HUDEP-2 (cell line): Measurements from ENCODE around the gene MED6.

Experiments
- DNase-seq, 76 experiments: peaks; one replicate each; lab custom pipeline; 2025; ENCODE audit not compliant: unreplicated experiment in 76 of 76; lab: John Stamatoyannopoulos, UW

Gene MED6

GRCh38 chr14:70600382-70601157 lies at the start of gene MED6:
MED6 (minus strand) TSS chr14:70600655; CDS start chr14:70600637, 18 bp downstream.
- peak in 74 of 76 experiments; percentile 2 to 91 (median 79) for DNase-seq

GRCh38 chr14:70649803-70650202 lies 49.3 kb upstream of the MED6 start:
- no peak for DNase-seq

GRCh38 chr14:70648346-70648745 lies 47.9 kb upstream of the MED6 start:
- no peak for DNase-seq

- DNase-seq, result no peak
Observed at GRCh38 chr14:70646705-70647104, 46.2 kb upstream of the MED6 start.

GRCh38 chr14:70645892-70646291 lies 45.4 kb upstream of the MED6 start:
- no peak for DNase-seq

GRCh38 chr14:70643967-70644366 lies 43.5 kb upstream of the MED6 start:
- DNase-seq, result no peak

- no peak for DNase-seq
Observed at GRCh38 chr14:70642303-70643235, 42.1 kb upstream of the MED6 start.

- DNase-seq, result no peak
Observed at GRCh38 chr14:70641548-70642302, 41.3 kb upstream of the MED6 start, which contains the start of gene TTC9. TTC9 (plus strand) TSS chr14:70641916; CDS start chr14:70642130, 214 bp downstream.

GRCh38 chr14:70640938-70641547 lies 40.6 kb upstream of the MED6 start:
- no peak for DNase-seq

GRCh38 chr14:70638416-70638815 lies 38.0 kb upstream of the MED6 start:
- DNase-seq, result no peak

DNA sequence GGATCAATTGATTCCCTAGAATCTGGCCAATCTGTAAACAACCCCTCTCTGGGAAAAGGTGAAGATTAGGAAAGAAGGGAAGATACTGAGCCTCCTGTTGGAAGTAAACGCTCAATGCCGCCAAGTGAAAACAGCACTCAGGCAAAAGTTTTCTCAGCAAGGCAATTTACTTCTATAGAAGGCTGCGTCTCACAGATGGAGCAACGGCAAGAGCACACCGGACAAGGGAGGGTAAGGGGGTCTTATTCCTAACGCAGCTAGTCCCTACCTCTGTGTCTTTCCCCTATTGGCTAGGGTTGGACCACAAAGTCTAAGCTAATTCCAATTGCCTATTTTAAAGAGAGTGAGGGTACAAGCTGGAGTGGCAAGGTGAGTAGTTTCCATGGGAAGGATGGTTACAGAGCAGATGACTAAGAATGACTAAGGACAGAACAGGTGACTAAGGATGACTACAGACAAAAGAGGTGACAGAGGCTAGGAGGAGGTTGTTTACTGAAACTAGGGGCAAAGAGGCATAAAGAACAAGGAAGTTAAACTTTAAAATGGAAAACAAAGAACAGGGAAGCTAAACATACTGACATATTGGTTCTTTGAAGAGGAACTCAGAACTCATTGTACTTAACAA lies 35.6 kb upstream of the MED6 start:
- no peak for DNase-seq

DNA sequence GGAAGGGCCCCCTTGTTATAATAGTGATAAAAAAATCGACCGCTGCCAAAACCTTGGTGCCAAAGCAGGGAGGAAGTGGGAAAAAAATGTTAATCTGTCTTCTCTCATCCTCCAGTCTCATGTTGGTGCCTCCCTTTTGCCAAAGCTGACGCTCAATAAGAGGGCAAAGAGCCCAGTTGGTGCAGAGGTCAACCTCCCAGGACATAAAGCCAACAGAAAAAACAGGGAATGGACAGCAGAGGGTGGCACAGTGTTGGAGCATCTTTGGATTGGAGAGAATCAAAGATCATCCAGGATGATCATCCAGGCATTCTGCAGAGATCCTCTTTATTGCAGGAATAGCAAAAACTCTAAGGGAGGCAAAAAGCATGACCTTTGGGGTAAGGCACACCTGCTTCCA lies 31.5 kb upstream of the MED6 start:
- DNase-seq, result no peak

GRCh38 chr14:70624972-70625371 lies 24.5 kb upstream of the MED6 start:
- no peak for DNase-seq

- peak in 9 of 76 experiments; percentile 1 to 29 (median 7) for DNase-seq
Observed at GRCh38 chr14:70622111-70622712, 21.8 kb upstream of the MED6 start.

GRCh38 chr14:70619708-70620107 lies 19.3 kb upstream of the MED6 start:
- DNase-seq, result no peak

- DNase-seq, result no peak
Observed at GRCh38 chr14:70618314-70618713, 17.9 kb upstream of the MED6 start.

DNA sequence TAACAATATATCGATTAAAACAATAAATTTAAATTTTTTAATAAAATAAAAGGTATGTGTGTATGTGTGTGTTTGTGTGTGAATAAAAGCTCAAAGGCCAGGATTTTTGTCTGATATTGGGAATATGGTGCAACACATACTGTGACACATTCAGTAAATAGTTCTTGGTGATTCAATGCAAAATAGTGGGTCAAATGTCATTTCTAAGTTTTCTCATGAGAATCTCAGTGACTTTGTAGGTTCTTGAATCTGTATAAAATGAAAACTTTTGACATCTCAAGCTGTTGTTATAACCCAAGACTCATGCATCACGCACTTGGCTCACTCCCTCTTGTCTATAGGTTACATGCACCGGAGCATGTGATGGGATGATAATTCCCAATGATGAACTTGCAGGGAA lies 16.2 kb upstream of the MED6 start:
- no peak for DNase-seq

DNA sequence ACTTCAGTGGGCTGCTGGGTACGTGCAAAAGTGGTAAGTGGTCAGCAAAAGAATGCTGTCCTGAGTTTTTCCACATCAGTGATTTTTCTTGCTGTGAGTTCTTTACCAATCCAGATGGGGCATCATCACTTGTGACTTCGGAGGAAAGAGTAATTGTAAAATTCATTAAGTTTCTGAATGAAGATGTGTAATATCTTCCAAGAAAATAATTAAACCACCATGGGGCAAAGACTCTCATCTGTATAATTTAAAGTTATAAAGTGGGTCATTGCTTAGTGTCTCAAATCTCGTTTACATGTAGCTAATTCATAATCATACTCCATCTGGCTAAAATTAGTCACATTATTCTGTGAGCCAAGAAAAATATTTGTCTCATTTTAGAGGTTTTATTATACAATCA lies 10.8 kb upstream of the MED6 start:
- no peak for DNase-seq

GRCh38 chr14:70602254-70602653 lies 1.8 kb upstream of the MED6 start:
- DNase-seq, result no peak

GRCh38 chr14:70601162-70601561 lies 707 bp upstream of the MED6 start:
- no peak for DNase-seq
